ENCODE measurements around the gene HOXA4. TPM values are rescaled to one million over a fixed set of nuclear protein-coding genes. Genes with fewer than 3 reads are reported as not detected.

HOXA4 gene
- total and polyA plus RNA-seq, 10 of the 15 experiments (the other 5 are each of a cell fraction or from before 2014, with no cell fraction given), result 0.07 TPM; not detected in 9

- H3K27ac ChIP-seq (ENCODE audit: control insufficient read depth, insufficient read depth), result no peak overlapping the region
- no peak for ATAC-seq
- no peaks in the 10 kb centered on the region for H3K36me3 ChIP-seq (ENCODE audit: control insufficient read depth in 2 of 2, insufficient read depth in 2 of 2, low read length in 1 of 2)
- no TSS peak for BruUV-seq (replicated peaks)
- no peaks in the 10 kb centered on the region for H4K20me1 ChIP-seq (ENCODE audit: control insufficient read depth, insufficient read depth)
- no peak overlapping the region for H3K4me2 ChIP-seq (ENCODE audit: control insufficient read depth, insufficient read depth)
- no peak overlapping the region for H2AFZ ChIP-seq (ENCODE audit: control insufficient read depth, low read depth, low read length)
- H3K9me3 ChIP-seq (replicated peaks; ENCODE audit: control insufficient read depth, insufficient read depth, low read length), result no peaks in the 10 kb centered on the region; the same call in 2 of the 3 replicates
- ChIA-PET CTCF (interaction anchor here (1.1 kb wide), 1 partner anchor 12 kb away, joined by 3 read pairs; no protein-coding TSS in a partner anchor), SMC1A (ENCODE audit: uncharacterized antibody, unreplicated experiment) (interaction anchor here (0.6 kb wide), 1 partner anchor 12 kb away, joined by 4 read pairs; no protein-coding TSS in a partner anchor), RAD21 (ENCODE audit: unreplicated experiment) (no interaction called here), POLR2A (no interaction called here)
- H3K79me2 ChIP-seq (ENCODE audit: control insufficient read depth, insufficient read depth, low read length), result no peaks in the 10 kb centered on the region
- no peak for DNase-seq (ENCODE audit: low read depth, low spot score)
- intact Hi-C loops (cut with micrococcal nuclease; ENCODE audit: unreplicated experiment) (no loop called here), in situ Hi-C loops (cut with MboI) (no loop called here)
- H3K4me3 ChIP-seq, result no peak overlapping the region
- no peak for FAIRE-seq
- TF ChIP-seq ZNF687 (IDR thresholded peaks at IDR 0.05), result no peak
- no peak for TF ChIP-seq MYB (IDR thresholded peaks at IDR 0.05; ENCODE audit: borderline replicate concordance, low read depth, low read length)
- no peak for TF ChIP-seq NFIC (IDR thresholded peaks at IDR 0.05; ENCODE audit: low read depth, low read length)
- TF ChIP-seq EZH2 (IDR thresholded peaks at IDR 0.05; ENCODE audit: borderline replicate concordance, control insufficient read depth, low read depth, low read length), result no peak
- no peak for TF ChIP-seq RELA (IDR thresholded peaks at IDR 0.05; ENCODE audit: borderline replicate concordance, partially characterized antibody)
- no peak for TF ChIP-seq CHD1 (IDR thresholded peaks at IDR 0.05; ENCODE audit: low read depth, low read length)
- TF ChIP-seq PAX5 (IDR thresholded peaks at IDR 0.05; ENCODE audit: borderline replicate concordance, low read depth, low read length), result no peak
- TF ChIP-seq KDM1A (IDR thresholded peaks at IDR 0.05; ENCODE audit: borderline replicate concordance), result no peak
- no peak for TF ChIP-seq ZZZ3 (IDR thresholded peaks at IDR 0.05; ENCODE audit: control insufficient read depth, insufficient read length, low read depth)
- TF ChIP-seq, protein P1, sequence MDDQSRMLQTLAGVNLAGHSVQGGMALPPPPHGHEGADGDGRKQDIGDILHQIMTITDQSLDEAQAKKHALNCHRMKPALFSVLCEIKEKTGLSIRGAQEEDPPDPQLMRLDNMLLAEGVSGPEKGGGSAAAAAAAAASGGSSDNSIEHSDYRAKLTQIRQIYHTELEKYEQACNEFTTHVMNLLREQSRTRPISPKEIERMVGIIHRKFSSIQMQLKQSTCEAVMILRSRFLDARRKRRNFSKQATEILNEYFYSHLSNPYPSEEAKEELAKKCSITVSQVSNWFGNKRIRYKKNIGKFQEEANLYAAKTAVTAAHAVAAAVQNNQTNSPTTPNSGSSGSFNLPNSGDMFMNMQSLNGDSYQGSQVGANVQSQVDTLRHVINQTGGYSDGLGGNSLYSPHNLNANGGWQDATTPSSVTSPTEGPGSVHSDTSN (IDR thresholded peaks at IDR 0.05; ENCODE audit: insufficient replicate concordance, low read depth, low read length), result no peak
- TF ChIP-seq HDGF (IDR thresholded peaks at IDR 0.05), result no peak
- TF ChIP-seq RELB (IDR thresholded peaks at IDR 0.05; ENCODE audit: low read depth), result no peak
- TF ChIP-seq SREBF2 (IDR thresholded peaks at IDR 0.05; ENCODE audit: low read length), result no peak
- no peak for TF ChIP-seq RUNX3 (IDR thresholded peaks at IDR 0.05; ENCODE audit: low read length)
- no peak overlapping the region for H3K9ac ChIP-seq (ENCODE audit: control insufficient read depth, insufficient read depth, low read length)
- 30% methylated on average over 4 of the region's 5 CpGs for WGBS (ENCODE audit: insufficient coverage, insufficient replicate concordance, low lambda C conversion rate, missing lambda C conversion rate)
- no peaks in the 10 kb centered on the region; the same call in 1 of the 2 replicates for H3K4me1 ChIP-seq (ENCODE audit: control insufficient read depth, insufficient read depth, low read length)
- H3K27me3 ChIP-seq (replicated peaks in 1 of 2; ENCODE audit: control insufficient read depth in 2 of 2, insufficient read depth in 2 of 2, low read length in 1 of 2), result peaks cover 8 to 30% of the 10 kb centered on the region in 2 experiments
These were observed 16.1 kb upstream of the HOXA4 start for GRCh38 chr7:27146491-27147198.
